Astrocyte (in vitro differentiated cells and primary cell): Measurements from ENCODE around the gene WNT3A. TPM values are rescaled to one million over a fixed set of nuclear protein-coding genes. Genes with fewer than 3 reads are reported as not detected.
"Not testable (repeated sequence)": the region's sequence is repeated elsewhere in the genome, so short reads cannot be mapped to it uniquely, and the experiment has no call there.

Experiments
- DNase-seq: peaks from one replicate; pipeline ENCODE4 v3.0.0-alpha.2; 2010; ENCODE audit warnings: low read depth
- FAIRE-seq: peaks from 2 replicates; lab custom pipeline; 2011; peaks lifted over from hg19 to GRCh38; lab: Jason Lieb, UNC
- H2AFZ ChIP-seq: 2 replicates; pipeline ENCODE4 v1.6.0; 2012; ENCODE audit warnings: low read depth, low read length, inconsistent platforms
- H3K27ac ChIP-seq: 2 replicates; pipeline ENCODE4 v1.5.1; 2011; ENCODE audit warnings: low read depth, low read length, inconsistent platforms
- H3K27me3 ChIP-seq: 2 replicates; pipeline ENCODE4 v1.6.0; 2011; ENCODE audit warnings: low read length, inconsistent platforms; ENCODE audit not compliant: insufficient read depth
- H3K36me3 ChIP-seq: 2 replicates; pipeline ENCODE4 v1.5.1; 2011; ENCODE audit warnings: low read length, inconsistent platforms; ENCODE audit not compliant: insufficient read depth
- H3K4me1 ChIP-seq: 2 replicates; pipeline ENCODE4 v1.5.1; 2011; ENCODE audit warnings: low read length, inconsistent platforms; ENCODE audit not compliant: insufficient read depth
- H3K4me2 ChIP-seq: 2 replicates; pipeline ENCODE4 v1.6.0; 2012; ENCODE audit warnings: low read length, inconsistent platforms
- H3K4me3 ChIP-seq: 2 replicates; pipeline ENCODE4 v1.5.1; 2011; ENCODE audit warnings: low read depth, mild to moderate bottlenecking, low read length, inconsistent platforms; ENCODE audit not compliant: insufficient read depth
- H3K79me2 ChIP-seq: 2 replicates; pipeline ENCODE4 v1.6.0; 2012; ENCODE audit warnings: mild to moderate bottlenecking, low read length, inconsistent platforms; ENCODE audit not compliant: insufficient read depth
- H3K9ac ChIP-seq: 2 replicates; pipeline ENCODE4 v1.6.0; 2012; ENCODE audit warnings: mild to moderate bottlenecking, low read length, inconsistent platforms
- H3K9me3 ChIP-seq: 2 replicates; pipeline ENCODE4 v1.5.1; 2012; ENCODE audit warnings: low read depth, mild to moderate bottlenecking, low read length, inconsistent platforms; ENCODE audit not compliant: insufficient read depth
- H4K20me1 ChIP-seq: 2 replicates; pipeline ENCODE4 v1.6.0; 2012; ENCODE audit warnings: low read length, inconsistent platforms; ENCODE audit not compliant: insufficient read depth
- H3K27ac Mint-ChIP-seq: one replicate; pipeline ENCODE4 v1.8.0; 2021; ENCODE audit warnings: mild to moderate bottlenecking, mixed read lengths; ENCODE audit not compliant: unreplicated experiment
- H3K27me3 Mint-ChIP-seq: one replicate; pipeline ENCODE4 v1.8.0; 2021; ENCODE audit warnings: low read depth, mixed read lengths; ENCODE audit not compliant: unreplicated experiment
- H3K36me3 Mint-ChIP-seq: one replicate; pipeline ENCODE4 v1.8.0; 2021; ENCODE audit warnings: low read depth, mixed read lengths; ENCODE audit not compliant: unreplicated experiment
- H3K4me1 Mint-ChIP-seq: one replicate; pipeline ENCODE4 v1.8.0; 2021; ENCODE audit warnings: low read depth, mixed read lengths; ENCODE audit not compliant: unreplicated experiment
- H3K4me3 Mint-ChIP-seq: one replicate; pipeline ENCODE4 v1.8.0; 2021; ENCODE audit warnings: mild to moderate bottlenecking, moderate library complexity, mixed read lengths; ENCODE audit not compliant: unreplicated experiment
- H3K9me3 Mint-ChIP-seq: one replicate; pipeline ENCODE4 v1.8.0; 2021; ENCODE audit warnings: mild to moderate bottlenecking, mixed read lengths; ENCODE audit not compliant: unreplicated experiment
- CTCF ChIP-seq: IDR thresholded peaks from 2 replicates; pipeline ENCODE4 v1.5.1; 2011; ENCODE audit warnings: low read depth, mild to moderate bottlenecking, inconsistent platforms, low read length, moderate library complexity; ENCODE audit not compliant: insufficient read depth
- EZH2 ChIP-seq: IDR thresholded peaks from 2 replicates; pipeline ENCODE4 v1.6.1; 2012; ENCODE audit warnings: mild to moderate bottlenecking, low read length, inconsistent platforms; ENCODE audit not compliant: insufficient read depth
- total RNA-seq: library from RNA; stranded (reverse); gene quantifications from 2 replicates; pipeline ENCODE4 v1.2.1, GENCODE V29; 2021

The WNT3A gene
- total RNA-seq, 1 donor from 2014 or later, result not detected

- H3K9me3 Mint-ChIP-seq, result peaks cover 4% of the 10 kb centered on the region
- H3K27me3 Mint-ChIP-seq, result peaks cover 48% of the 10 kb centered on the region
- Histone ChIP-seq H2AFZ (no peak overlapping the region), H3K27me3 (peaks cover 4% of the 10 kb centered on the region), H3K4me3 (no peak overlapping the region), H3K9ac (no peak overlapping the region), H3K79me2 (no peaks in the 10 kb centered on the region), H3K4me1 (peaks cover 6% of the 10 kb centered on the region), H4K20me1 (no peaks in the 10 kb centered on the region), H3K4me2 (no peak overlapping the region), H3K27ac (no peak overlapping the region), H3K9me3 (no peaks in the 10 kb centered on the region), H3K36me3 (no peaks in the 10 kb centered on the region)
- H3K4me3 Mint-ChIP-seq, result no peak overlapping the region
- no peak overlapping the region for H3K27ac Mint-ChIP-seq
- H3K36me3 Mint-ChIP-seq, result no peaks in the 10 kb centered on the region
- FAIRE-seq, result no peak
- no peak for TF ChIP-seq CTCF
- no peak for TF ChIP-seq EZH2
- H3K4me1 Mint-ChIP-seq, result peaks cover 8% of the 10 kb centered on the region
- no peak for DNase-seq
Measured at GRCh38 chr1:228018961-228019721, 12.3 kb downstream of the WNT3A start.

GRCh38 chr1:228019722-228020083 is 12.9 kb downstream of the WNT3A start:
- not testable (repeated sequence) for H3K36me3 Mint-ChIP-seq, H3K9me3 ChIP-seq, H3K36me3 ChIP-seq, H3K4me1 Mint-ChIP-seq, H3K4me3 ChIP-seq, H3K27ac ChIP-seq, H3K79me2 ChIP-seq, H4K20me1 ChIP-seq, H3K27me3 ChIP-seq, H2AFZ ChIP-seq, H3K4me2 ChIP-seq, DNase-seq, H3K9me3 Mint-ChIP-seq, FAIRE-seq, H3K9ac ChIP-seq, H3K4me3 Mint-ChIP-seq, H3K4me1 ChIP-seq, H3K27ac Mint-ChIP-seq
- H3K27me3 Mint-ChIP-seq, result peaks cover 52% of the 10 kb centered on the region

- peaks cover 7% of the 10 kb centered on the region for H3K27me3 ChIP-seq
- no peak overlapping the region for H2AFZ ChIP-seq
- H3K4me3 Mint-ChIP-seq, result no peak overlapping the region
- no peak for TF ChIP-seq EZH2
- TF ChIP-seq CTCF, result no peak
- no peak overlapping the region for H3K9ac ChIP-seq
- DNase-seq (no peak), FAIRE-seq (no peak)
- no peak overlapping the region for H3K27ac Mint-ChIP-seq
- no peaks in the 10 kb centered on the region for H3K4me1 Mint-ChIP-seq
- no peaks in the 10 kb centered on the region for H4K20me1 ChIP-seq
- no peak overlapping the region for H3K4me2 ChIP-seq
- H3K36me3 Mint-ChIP-seq, result no peaks in the 10 kb centered on the region
- H3K27ac ChIP-seq, result no peak overlapping the region
- H3K79me2 ChIP-seq, result no peaks in the 10 kb centered on the region
- peaks cover 8% of the 10 kb centered on the region for H3K9me3 Mint-ChIP-seq
- H3K36me3 ChIP-seq, result no peaks in the 10 kb centered on the region
- no peaks in the 10 kb centered on the region for H3K9me3 ChIP-seq
- H3K27me3 Mint-ChIP-seq, result peaks cover 58% of the 10 kb centered on the region
- no peak overlapping the region for H3K4me3 ChIP-seq
- H3K4me1 ChIP-seq, result no peaks in the 10 kb centered on the region
Measured at GRCh38 chr1:228020686-228021354, 14.0 kb downstream of the WNT3A start.
